Glutamatergic neuron (in vitro differentiated cells): ENCODE measurements around the gene KHNYN. TPM values are rescaled to one million over a fixed set of nuclear protein-coding genes. Genes with fewer than 3 reads are reported as not detected.

Experiments used
- DNase-seq: peaks from one replicate; pipeline ENCODE4 v3.0.0; 2022
- H3K27ac Mint-ChIP-seq: one replicate; pipeline ENCODE4 v1.8.0; 2020; ENCODE audit warnings: mild to moderate bottlenecking, mixed read lengths, inconsistent platforms; ENCODE audit not compliant: unreplicated experiment
- H3K27me3 Mint-ChIP-seq: one replicate; pipeline ENCODE4 v1.8.0; 2020; ENCODE audit warnings: mild to moderate bottlenecking, moderate library complexity, mixed read lengths, inconsistent platforms; ENCODE audit not compliant: unreplicated experiment
- H3K36me3 Mint-ChIP-seq: one replicate; pipeline ENCODE4 v1.8.0; 2020; ENCODE audit warnings: mild to moderate bottlenecking, mixed read lengths, inconsistent platforms; ENCODE audit not compliant: unreplicated experiment
- H3K4me1 Mint-ChIP-seq: one replicate; pipeline ENCODE4 v1.8.0; 2020; ENCODE audit warnings: mild to moderate bottlenecking, low read depth, mixed read lengths, inconsistent platforms; ENCODE audit not compliant: unreplicated experiment
- H3K4me3 Mint-ChIP-seq: one replicate; pipeline ENCODE4 v1.8.0; 2020; ENCODE audit warnings: mild to moderate bottlenecking, mixed read lengths, inconsistent platforms; ENCODE audit not compliant: unreplicated experiment
- H3K9me3 Mint-ChIP-seq: one replicate; pipeline ENCODE4 v1.8.0; 2020; ENCODE audit warnings: mild to moderate bottlenecking, moderate library complexity, mixed read lengths, inconsistent platforms; ENCODE audit not compliant: unreplicated experiment
- total RNA-seq: library from RNA; stranded (reverse); fragmentation: NEBNext Ultra II Directional; extraction: Animal tissue kit (Norgen Biotek cat#: 25700); gene quantifications from one replicate; pipeline ENCODE4 v1.2.1, GENCODE V29; 2021; ENCODE audit not compliant: unreplicated experiment
- TF ChIP-seq, protein P1 (sequence below): fragments of 200-600 bp; sonication (generic); IDR thresholded peaks from one replicate; pipeline ENCODE4 v1.5.0; 2021; ENCODE audit not compliant: partially characterized antibody, unreplicated experiment

Gene KHNYN
- total RNA-seq, 1 donor from 2014 or later = 28.9 TPM

DNA sequence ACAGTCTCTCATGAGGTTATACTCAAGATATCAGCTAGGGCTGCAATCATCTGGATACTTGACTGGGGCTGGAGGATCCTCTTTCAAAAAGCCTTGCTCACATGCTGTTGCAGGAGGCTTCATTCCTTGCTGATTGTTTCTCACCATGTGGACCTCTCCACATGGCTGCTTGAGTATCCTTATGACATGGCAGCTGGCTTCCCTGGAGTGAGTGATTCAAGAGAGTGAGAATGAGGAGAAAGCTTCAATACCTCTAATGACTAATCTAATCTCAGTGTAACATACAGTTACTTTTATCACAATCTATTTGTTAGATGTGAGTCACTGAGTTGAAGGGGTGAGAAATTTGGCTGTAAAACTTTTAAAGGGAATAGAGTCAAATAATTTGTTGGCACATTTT is 27.2 kb downstream of the KHNYN start:
- peaks cover 13% of the 10 kb centered on the region for H3K36me3 Mint-ChIP-seq
- H3K4me3 Mint-ChIP-seq = no peak overlapping the region
- peaks cover 5% of the 10 kb centered on the region for H3K9me3 Mint-ChIP-seq
- peaks cover 2% of the 10 kb centered on the region for H3K27me3 Mint-ChIP-seq
- no peaks in the 10 kb centered on the region for H3K4me1 Mint-ChIP-seq
- TF ChIP-seq, protein P1, sequence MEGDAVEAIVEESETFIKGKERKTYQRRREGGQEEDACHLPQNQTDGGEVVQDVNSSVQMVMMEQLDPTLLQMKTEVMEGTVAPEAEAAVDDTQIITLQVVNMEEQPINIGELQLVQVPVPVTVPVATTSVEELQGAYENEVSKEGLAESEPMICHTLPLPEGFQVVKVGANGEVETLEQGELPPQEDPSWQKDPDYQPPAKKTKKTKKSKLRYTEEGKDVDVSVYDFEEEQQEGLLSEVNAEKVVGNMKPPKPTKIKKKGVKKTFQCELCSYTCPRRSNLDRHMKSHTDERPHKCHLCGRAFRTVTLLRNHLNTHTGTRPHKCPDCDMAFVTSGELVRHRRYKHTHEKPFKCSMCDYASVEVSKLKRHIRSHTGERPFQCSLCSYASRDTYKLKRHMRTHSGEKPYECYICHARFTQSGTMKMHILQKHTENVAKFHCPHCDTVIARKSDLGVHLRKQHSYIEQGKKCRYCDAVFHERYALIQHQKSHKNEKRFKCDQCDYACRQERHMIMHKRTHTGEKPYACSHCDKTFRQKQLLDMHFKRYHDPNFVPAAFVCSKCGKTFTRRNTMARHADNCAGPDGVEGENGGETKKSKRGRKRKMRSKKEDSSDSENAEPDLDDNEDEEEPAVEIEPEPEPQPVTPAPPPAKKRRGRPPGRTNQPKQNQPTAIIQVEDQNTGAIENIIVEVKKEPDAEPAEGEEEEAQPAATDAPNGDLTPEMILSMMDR = no peak
- DNase-seq = no peak
- H3K27ac Mint-ChIP-seq = no peak overlapping the region

DNA sequence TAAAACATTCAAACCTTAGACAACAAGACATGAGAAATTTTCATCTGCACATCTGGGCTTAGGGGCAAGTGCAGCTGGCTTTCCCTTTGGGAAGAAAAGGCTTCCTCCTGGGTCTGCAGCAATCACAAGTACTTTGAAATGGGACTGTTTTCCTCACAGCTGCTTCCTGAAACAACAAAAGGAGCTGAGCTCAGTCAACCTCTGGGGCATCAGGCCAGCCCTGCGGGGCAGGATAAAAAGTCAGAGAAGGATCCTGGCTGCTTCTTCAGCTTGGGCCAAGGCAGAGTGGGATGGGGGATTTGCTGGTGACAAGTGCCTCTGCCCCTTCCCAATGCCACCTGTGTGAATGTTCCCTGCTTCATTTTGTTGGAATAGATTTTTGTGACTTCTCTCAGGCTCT is 29.0 kb downstream of the KHNYN start:
- Mint-ChIP-seq H3K36me3 (peaks cover 6% of the 10 kb centered on the region), H3K9me3 (peaks cover 5% of the 10 kb centered on the region), H3K4me3 (no peak overlapping the region), H3K27ac (no peak overlapping the region), H3K27me3 (peaks cover 2% of the 10 kb centered on the region), H3K4me1 (no peaks in the 10 kb centered on the region)
- no peak for DNase-seq
- TF ChIP-seq, protein P1 = no peak

DNA sequence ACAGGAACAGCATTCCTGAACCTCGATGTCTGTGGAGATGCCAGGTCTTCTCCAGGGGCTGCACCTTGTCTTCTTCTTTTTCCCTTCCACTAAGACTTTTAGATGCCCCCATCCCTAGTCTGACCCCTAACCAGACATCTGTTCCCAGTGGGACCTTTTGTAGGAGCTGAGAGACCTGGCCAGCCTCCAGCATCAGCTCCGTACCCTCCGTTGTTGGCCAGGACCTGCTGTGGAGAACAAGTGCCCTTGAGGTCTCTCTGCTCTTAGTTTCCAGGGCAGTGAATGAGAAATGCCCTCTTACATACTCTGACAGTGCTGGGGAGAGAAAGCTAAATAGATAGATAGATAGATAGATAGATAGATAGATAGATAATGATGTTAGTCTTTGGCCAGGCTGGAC is 29.6 kb downstream of the KHNYN start:
- peaks cover 6% of the 10 kb centered on the region for H3K36me3 Mint-ChIP-seq
- DNase-seq = no peak
- H3K4me3 Mint-ChIP-seq = no peak overlapping the region
- H3K27me3 Mint-ChIP-seq = peaks cover 2% of the 10 kb centered on the region
- peaks cover 5% of the 10 kb centered on the region for H3K9me3 Mint-ChIP-seq
- TF ChIP-seq, protein P1 = no peak
- H3K4me1 Mint-ChIP-seq = no peaks in the 10 kb centered on the region
- no peak overlapping the region for H3K27ac Mint-ChIP-seq

DNA sequence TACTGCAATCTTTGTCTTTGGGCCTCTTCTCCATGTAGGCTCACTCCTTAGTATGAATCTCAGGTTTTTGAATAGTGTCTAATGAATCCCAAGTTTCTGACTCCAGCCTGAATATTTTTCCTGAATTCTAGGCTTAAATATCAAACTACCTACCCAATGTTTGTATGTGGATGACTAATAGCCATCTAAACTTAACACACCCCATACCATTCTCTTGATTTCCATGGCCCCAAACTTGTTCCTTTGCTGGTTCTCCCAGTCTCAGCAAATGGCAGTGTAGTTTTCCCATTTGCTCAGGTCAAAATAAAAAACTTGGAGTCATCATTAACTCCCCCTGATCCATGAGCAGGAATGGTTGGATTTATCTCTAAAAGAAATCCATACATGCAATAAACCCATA is 31.6 kb downstream of the KHNYN start:
- Mint-ChIP-seq H3K9me3 (peaks cover 5% of the 10 kb centered on the region), H3K4me1 (no peaks in the 10 kb centered on the region), H3K27me3 (peaks cover 2% of the 10 kb centered on the region), H3K36me3 (peaks cover 6% of the 10 kb centered on the region), H3K27ac (no peak overlapping the region), H3K4me3 (no peak overlapping the region)
- DNase-seq = no peak
- TF ChIP-seq, protein P1 = no peak

DNA sequence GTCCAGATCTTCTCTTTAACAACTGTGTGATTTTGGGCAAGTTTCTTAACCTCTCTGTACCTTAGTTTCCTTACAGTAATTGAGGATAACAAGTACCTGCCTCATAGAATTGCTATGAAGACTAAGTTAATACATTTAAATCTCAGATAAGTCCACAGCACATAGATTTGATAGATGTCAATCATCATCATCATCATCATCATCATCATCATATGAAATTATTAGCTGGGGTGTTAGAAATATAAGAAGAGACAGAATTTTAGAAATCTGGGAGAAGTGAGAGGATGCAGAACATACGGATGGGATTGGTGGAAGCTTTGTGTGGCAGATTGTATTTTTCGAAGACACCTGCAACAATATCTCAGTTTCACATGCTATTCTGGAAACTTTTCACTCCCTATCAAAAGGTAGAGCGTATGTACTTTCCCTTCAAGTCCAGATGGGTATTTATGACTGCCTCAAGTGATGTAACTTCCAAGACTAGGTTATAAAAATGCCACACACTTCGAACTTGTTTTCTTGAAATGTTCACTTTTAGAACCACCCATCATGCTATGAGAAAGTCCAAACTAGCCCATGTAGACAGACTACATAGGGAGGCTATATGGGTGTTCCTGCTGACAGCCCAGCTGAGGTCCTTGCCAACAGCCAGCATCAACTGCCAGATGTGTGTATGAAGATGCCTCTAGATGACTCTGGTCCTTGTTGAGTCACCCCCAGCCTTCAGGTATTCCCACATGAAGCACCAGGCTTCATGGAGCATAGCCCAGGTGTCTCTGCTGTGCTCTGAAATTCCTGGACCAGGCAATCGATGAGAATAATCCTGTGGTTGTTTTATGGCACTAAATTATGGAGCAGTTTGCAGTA is 33.5 kb downstream of the KHNYN start:
- H3K36me3 Mint-ChIP-seq = peaks cover 6% of the 10 kb centered on the region
- TF ChIP-seq, protein P1 = no peak
- no peak for DNase-seq
- no peak overlapping the region for H3K27ac Mint-ChIP-seq
- no peaks in the 10 kb centered on the region for H3K4me1 Mint-ChIP-seq
- peaks cover 2% of the 10 kb centered on the region for H3K27me3 Mint-ChIP-seq
- no peak overlapping the region for H3K4me3 Mint-ChIP-seq
- H3K9me3 Mint-ChIP-seq = no peaks in the 10 kb centered on the region
